Posterior cingulate gyrus (tissue), 11 donors: ENCODE data around the gene VWA3A.
A peak's percentile ranks its signal among the peaks of the same experiment; 100 is the strongest.
"Not testable (repeated sequence)": the region's sequence is repeated elsewhere in the genome, so short reads cannot be mapped to it uniquely, and the experiment has no call there.

Source experiments
- DNase-seq, 10 donors: peaks; one replicate each; pipeline versions ENCODE4 v3.0.0 to v3.0.0-alpha.2; 2020 to 2021; ENCODE audit warnings: mixed read lengths in 3 of 10
- intact Hi-C: fragments of 100-400 bp; cut with DNase I; formaldehyde crosslinking; loops from one replicate; pipeline ENCODE4 v1.15.1; 2023

Gene VWA3A

DNA sequence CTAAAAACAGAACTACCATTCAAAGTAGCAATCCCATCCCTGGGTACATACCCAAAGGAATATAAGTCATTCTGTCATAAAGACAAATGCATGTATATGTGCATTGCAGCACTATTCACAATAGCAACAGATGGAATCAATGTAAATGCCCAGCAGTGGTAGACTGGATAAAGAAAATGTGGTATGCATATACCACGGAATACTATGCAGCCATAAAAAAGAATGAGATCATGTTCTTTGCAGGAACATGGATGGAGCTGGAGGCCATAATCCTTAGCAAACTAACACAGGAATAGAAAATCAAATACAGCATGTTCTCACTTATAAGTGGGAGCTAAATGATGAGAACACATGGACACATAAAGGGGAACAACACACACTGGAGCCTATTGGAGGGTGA is 36.2 kb downstream of the VWA3A start:
- DNase-seq = not testable (repeated sequence)

GRCh38 chr16:22130528-22130927 is 38.2 kb downstream of the VWA3A start:
- DNase-seq = no peak
- intact Hi-C loops = no loop called here

More for the DNA sequence above, 36.2 kb downstream of the VWA3A start:
- intact Hi-C loops = not testable (repeated sequence)

- DNase-seq = no peak
- intact Hi-C loops = no loop called here
These were observed 40.5 kb downstream of the VWA3A start for GRCh38 chr16:22132801-22133200.

GRCh38 chr16:22138482-22138881 is 46.1 kb downstream of the VWA3A start:
- no peak for DNase-seq
- intact Hi-C loops = loop anchor here (1.0 kb wide), 1 partner anchor 12 kb away; no protein-coding TSS in a partner anchor

DNA sequence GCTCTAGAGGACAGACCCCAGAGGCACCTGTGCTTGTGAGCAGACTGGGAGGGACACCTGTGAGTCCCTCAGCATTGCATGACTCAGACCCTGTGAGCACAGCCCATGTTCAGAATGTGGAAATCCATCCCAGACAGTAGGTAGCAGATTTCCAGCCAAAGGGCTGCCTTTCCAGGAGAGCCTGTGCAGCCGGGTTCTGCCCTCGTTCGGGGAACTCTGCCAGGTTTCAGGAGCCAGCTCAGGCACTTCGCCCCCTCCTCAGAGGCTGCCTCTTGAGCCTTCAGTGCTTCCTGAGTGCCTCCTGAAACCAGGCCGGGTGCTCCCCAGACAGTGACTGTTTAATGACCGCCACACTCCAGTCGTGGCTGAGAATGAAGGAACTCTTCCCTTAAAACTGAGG is 46.7 kb downstream of the VWA3A start:
- intact Hi-C loops = no loop called here
- DNase-seq = no peak

- intact Hi-C loops = no loop called here
- DNase-seq = no peak
These were observed 47.4 kb downstream of the VWA3A start for GRCh38 chr16:22139732-22140131.

DNA sequence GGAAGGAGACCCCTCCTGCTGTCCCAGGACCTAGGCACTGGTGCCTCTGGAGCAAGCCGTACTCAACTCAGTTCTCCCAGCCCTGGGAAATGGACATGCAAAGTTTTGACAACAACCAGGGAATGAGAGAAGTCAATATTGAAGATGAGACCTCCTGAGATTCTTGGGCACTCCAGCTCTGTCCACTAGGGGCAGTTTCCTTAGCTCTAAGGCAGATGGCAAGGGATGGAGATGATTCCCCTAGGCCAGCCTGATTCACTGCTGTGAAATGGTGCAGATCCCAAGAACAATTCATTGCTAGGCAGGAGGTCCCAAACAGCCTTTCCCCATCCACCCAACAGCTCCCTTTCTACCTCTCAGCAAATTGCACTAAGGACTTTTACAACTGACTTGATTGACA is 49.4 kb downstream of the VWA3A start:
- no peak for DNase-seq
- intact Hi-C loops = no loop called here

DNA sequence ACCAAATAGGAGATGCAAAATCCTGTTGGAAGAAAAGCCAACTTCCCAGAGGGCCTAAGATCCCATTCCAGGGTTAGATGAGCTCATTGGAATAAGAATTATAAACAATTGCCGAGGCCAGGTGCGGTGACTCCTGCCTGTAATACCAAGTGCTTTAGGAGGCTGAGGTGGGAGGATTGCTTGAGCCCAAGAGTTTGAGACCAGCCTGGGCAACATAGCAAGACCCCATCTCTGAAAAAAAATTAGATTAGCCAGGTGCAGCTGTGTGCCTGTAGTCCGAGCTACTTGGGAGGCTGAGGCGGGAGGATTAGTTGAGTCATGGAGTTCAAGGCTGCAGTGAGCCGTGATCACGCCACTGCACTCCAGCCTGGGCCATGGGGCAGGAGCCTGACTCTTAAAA is 52.2 kb downstream of the VWA3A start:
- no peak for DNase-seq
- intact Hi-C loops = no loop called here

GRCh38 chr16:22147853-22148252 is 55.5 kb downstream of the VWA3A start:
- intact Hi-C loops = no loop called here
- DNase-seq = peak in 1 of 10 donors; percentile 44

DNA sequence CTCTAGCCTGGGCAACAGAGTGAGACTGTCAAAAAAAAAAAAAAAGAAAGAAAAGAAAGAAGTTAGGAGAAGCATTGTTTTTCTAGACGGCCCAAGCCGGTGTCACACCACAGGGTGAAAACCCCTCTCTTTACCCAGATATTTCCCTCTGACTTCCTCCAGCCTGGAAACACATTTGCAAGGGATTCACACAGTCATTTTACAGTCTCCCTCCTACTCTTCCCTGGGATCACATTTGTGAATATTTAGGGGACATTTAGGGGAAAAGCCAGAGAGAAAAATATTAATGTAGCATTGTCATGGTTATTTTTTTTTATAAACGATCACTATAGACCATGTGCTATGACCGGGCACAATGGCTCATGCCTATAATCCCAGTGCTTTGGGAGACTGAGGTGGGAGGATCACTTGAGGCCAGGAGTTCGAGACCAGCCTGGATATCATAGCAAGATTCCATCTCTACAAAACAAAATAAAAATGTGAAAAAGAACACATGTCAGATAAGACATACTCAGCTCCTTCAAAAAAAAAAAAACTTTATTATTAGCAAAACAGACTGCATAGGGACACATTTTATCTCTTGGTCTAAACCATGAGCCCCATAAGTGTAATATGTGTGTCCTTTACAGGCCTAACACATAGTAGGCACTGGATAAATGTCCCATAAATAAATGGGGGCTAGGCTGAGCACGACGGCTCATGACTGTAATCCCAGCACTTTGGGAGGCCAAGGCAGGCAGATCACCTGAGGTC is 59.1 kb downstream of the VWA3A start:
- intact Hi-C loops = no loop called here

GRCh38 chr16:22152316-22152715 is 60.0 kb downstream of the VWA3A start:
- DNase-seq = peak in 2 of 10 donors; percentile 61 to 81
- intact Hi-C loops = no loop called here

More for the DNA sequence above, 59.1 kb downstream of the VWA3A start:
- DNase-seq = peak in 1 of 10 donors; percentile 2

DNA sequence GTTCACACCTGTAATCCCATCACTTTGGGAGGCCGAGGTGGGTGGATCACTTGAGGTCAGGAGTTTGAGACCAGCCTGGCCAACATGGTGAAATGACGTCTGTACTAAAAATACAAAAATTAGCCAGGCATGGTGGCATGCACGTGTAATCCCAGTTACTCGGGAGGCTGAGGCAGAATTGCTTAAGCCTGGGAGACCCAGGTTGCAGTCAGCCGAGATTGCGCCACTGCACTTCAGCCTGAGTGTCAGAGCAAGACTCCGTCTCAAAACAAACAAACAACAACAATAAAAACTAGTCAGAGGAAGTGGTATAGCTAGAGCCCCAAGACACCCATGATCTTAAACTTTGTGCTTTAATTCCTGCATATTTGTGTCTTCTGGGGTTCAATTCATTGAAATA is 60.7 kb downstream of the VWA3A start:
- intact Hi-C loops = not testable (repeated sequence)

DNA sequence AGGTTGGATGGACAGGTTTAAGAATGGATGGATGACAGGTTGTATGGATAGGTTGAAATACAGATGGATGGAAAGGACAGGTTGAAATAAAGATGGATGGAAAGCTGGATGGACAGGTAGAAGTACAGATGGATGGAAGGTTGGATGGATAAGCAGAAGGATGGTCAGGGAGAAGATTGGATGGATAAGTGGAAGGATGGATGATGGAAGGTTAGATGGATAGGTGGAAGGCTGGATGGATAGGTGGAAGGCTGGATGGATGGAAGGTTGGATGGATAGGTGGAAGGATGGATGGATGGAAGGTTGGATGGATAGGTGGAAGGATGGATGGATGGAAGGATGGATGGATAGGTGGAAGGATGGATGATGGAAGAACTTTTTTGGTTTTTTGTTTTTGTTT is 69.1 kb downstream of the VWA3A start:
- DNase-seq = no peak
- intact Hi-C loops = no loop called here

More for the DNA sequence above, 60.7 kb downstream of the VWA3A start:
- peak in 2 of 10 donors; percentile 6 to 30 for DNase-seq

DNA sequence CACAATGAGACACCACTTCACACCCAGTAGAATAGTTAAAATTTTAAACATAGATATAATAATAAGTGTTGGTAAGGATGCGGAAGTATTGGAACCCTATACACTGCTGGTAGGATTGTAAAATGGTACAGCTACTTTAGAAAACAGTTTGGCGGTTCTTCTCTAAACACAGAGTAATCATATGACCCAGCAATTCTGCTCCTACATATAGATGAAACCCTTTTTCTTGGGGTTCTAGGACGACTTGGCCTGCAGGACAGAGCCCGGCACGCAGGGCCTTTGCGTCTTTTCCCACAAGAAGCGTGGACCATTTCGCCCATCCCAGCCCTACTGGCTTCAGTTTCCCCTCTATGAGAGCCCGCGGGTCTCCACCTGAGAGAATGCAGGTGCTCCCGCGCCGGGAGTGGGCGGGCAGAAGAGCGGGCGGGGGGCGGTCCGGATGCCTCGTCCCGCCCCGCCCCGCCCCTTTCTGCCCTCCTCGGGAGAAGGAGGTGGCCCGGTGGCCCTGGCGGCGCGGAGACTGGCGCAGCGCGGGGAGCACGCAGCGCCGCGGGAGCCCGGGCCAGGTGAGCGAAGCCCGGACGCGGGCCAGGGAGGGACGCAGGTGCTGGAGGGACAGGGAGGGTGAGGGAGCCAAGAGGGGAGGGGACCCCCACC is 69.8 kb downstream of the VWA3A start, which contains the start of gene SDR42E2:
SDR42E2 (plus strand) TSS at position 508 of the 657 bp plus-strand sequence. CDS start 3,077 bp downstream, outside the sequence.
- peak in 3 of 10 donors; percentile 42 to 76 (median 59) for DNase-seq
- intact Hi-C loops = no loop called here

- intact Hi-C loops = no loop called here
- DNase-seq = peak in 3 of 10 donors; percentile 3 to 46 (median 22)
These were observed 70.3 kb downstream of the VWA3A start for GRCh38 chr16:22162656-22163009.

DNA sequence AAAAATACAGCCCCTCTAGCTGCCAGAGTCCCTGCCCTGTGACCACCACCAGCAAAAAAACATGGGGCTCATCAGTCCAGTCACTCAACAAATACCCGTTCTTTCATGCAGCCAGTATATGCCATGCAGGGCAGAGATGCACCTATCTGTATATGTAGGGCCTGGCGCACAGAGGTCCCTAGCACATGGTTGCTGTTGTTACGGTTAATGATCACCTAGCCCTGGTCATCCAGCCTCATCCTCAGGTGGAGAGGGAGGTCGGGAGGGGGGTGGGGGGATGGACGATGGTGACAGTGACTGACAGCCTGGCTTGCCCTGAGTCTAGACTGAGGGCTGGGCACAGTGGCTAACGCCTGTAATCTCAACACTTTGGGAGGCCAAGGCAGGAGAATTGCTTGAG is 71.5 kb downstream of the VWA3A start:
- intact Hi-C loops = no loop called here
- DNase-seq = peak in 3 of 10 donors; percentile 8 to 35 (median 24)

GRCh38 chr16:22164482-22164881 is 72.1 kb downstream of the VWA3A start:
- peak in 2 of 10 donors; percentile 6 to 31 for DNase-seq
- intact Hi-C loops = no loop called here

DNA sequence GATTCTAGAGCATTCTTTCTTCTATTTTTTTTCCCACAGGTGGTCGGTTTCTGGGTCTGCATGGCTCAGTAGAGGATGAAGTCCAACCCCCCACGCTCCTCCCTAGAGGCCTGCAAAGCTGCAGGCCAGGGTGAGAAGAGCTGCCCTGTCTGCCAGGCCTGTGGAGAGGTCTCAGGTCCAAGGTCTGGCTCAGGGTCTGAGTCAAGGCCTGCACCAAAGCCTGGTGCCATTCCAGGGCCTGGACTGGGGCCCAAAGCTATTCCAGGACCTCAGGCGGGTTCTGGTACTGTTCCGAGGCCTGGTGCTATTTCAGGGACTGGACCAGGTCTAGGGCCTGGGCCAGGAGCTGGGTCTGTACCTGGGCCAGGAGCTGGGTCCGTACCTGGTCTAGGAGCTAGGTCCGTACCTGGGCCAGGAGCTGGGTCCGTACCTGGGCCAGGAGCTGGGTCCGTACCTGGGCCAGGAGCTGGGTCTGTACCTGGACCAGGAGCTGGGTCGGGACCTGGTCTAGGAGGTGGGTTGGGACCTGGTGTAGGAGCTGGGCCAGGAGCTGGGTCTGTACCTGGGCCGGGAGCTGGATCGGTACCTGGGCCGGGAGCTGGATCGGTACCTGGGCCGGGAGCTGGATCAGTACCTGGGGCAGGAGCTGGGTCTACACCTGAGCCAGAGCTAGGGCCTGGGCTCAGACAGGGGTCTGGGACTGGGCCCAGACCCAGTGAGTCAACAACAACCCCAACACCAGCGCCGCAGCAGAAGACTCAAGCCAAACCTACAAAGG is 73.4 kb downstream of the VWA3A start:
- intact Hi-C loops = no loop called here
- peak in 3 of 10 donors; percentile 52 to 62 (median 61) for DNase-seq

GRCh38 chr16:22171953-22172352 is 79.6 kb downstream of the VWA3A start:
- peak in 3 of 10 donors; percentile 57 to 64 (median 59) for DNase-seq
- intact Hi-C loops = no loop called here

- intact Hi-C loops = not testable (repeated sequence)
- DNase-seq = peak in 2 of 10 donors; percentile 13 to 21
These were observed 80.3 kb downstream of the VWA3A start for GRCh38 chr16:22172642-22173041.

GRCh38 chr16:22174642-22175041 is 82.3 kb downstream of the VWA3A start:
- intact Hi-C loops = no loop called here
- peak in 2 of 10 donors; percentile 14 to 24 for DNase-seq
